K562 (cell line): ENCODE results near the gene EXOSC9. TPM values are rescaled to one million over a fixed set of nuclear protein-coding genes. Genes with fewer than 3 reads are reported as not detected.

Experiments
- ADNP ChIP-seq: fragments of 200-800 bp; sonication (Bioruptor generic); IDR thresholded peaks from 2 replicates; pipeline ENCODE4 v1.6.1; 2016; ENCODE audit warnings: missing genetic modification characterization, missing compliant biosample characterization
- CBFA2T3 ChIP-seq: fragments of 450-650 bp; IDR thresholded peaks from 2 replicates; pipeline ENCODE4 v1.6.1; 2017
- JUND ChIP-seq, 2 experiments: IDR thresholded peaks; 2 replicates in 1 of 2; 3 replicates in 1 of 2; pipeline ENCODE4 v1.6.1; 2011; ENCODE audit warnings: borderline replicate concordance in 2 of 2, low read depth in 2 of 2, low read length in 2 of 2, improper control_type of control experiment in 1 of 2, missing biosample characterization in 1 of 2, missing genetic modification characterization in 1 of 2, missing genetic modification reagents in 1 of 2
- KDM1A ChIP-seq, 2 experiments: fragments of 450-650 bp; IDR thresholded peaks; 2 replicates each; pipeline ENCODE4 v1.6.1; 2016; ENCODE audit warnings: mild to moderate bottlenecking in 2 of 2
- KDM5B ChIP-seq: fragments of 200-600 bp; sonication (generic); IDR thresholded peaks from 2 replicates; pipeline ENCODE4 v1.6.1; 2012; ENCODE audit warnings: low read depth, mild to moderate bottlenecking, moderate library complexity, low read length, control low read depth, inconsistent platforms; ENCODE audit not compliant: insufficient replicate concordance
- MAFK ChIP-seq: IDR thresholded peaks from 2 replicates; pipeline ENCODE4 v1.6.1; 2011; ENCODE audit warnings: low read length, improper control_type of control experiment
- MED1 ChIP-seq: sonication (generic); formaldehyde crosslinking; IDR thresholded peaks from 2 replicates; pipeline ENCODE4 v1.8.1; 2023; ENCODE audit warnings: missing genetic modification reagents, borderline replicate concordance
- MEIS2 ChIP-seq: fragments of 450-650 bp; IDR thresholded peaks from 2 replicates; pipeline ENCODE4 v1.6.1; 2014; ENCODE audit warnings: mild to moderate bottlenecking; ENCODE audit not compliant: partially characterized antibody
- MTA3 ChIP-seq: fragments of 450-650 bp; formaldehyde crosslinking; IDR thresholded peaks from 2 replicates; pipeline ENCODE4 v1.6.1; 2017; ENCODE audit warnings: mild to moderate bottlenecking, borderline replicate concordance
- NFIC ChIP-seq: fragments of 450-650 bp; IDR thresholded peaks from 2 replicates; pipeline ENCODE4 v1.6.1; 2017; ENCODE audit warnings: mild to moderate bottlenecking, inconsistent platforms
- PYGO2 ChIP-seq: fragments of 450-650 bp; IDR thresholded peaks from 2 replicates; pipeline ENCODE4 v1.6.1; 2016; ENCODE audit warnings: mild to moderate bottlenecking, missing genetic modification characterization, moderate library complexity, missing compliant biosample characterization
- RCOR1 ChIP-seq, 2 experiments: IDR thresholded peaks; 2 replicates each; pipeline ENCODE4 v1.6.1; 2012; ENCODE audit warnings: low read depth in 2 of 2, low read length in 2 of 2, borderline replicate concordance in 1 of 2, improper control_type of control experiment in 1 of 2
- SMARCA4 ChIP-seq: fragments of 450-650 bp; IDR thresholded peaks from 2 replicates; pipeline ENCODE4 v1.6.1; 2016
- SREBF1 ChIP-seq: fragments of 150-350 bp; IDR thresholded peaks from 2 replicates; pipeline ENCODE4 v1.6.1; 2014; ENCODE audit warnings: antibody characterized with exemption, low read depth, low read length, borderline replicate concordance
- SREBF2 ChIP-seq: sonication (generic); formaldehyde crosslinking; IDR thresholded peaks from 2 replicates; pipeline ENCODE4 v1.4.0; 2020; ENCODE audit warnings: mild to moderate bottlenecking, missing genetic modification reagents
- STAT5B ChIP-seq: fragments of 250-450 bp; sonication (Bioruptor Pico); IDR thresholded peaks from 2 replicates; pipeline ENCODE4 v1.8.0; 2021; ENCODE audit warnings: mild to moderate bottlenecking, inconsistent platforms
- ZNF133 ChIP-seq: fragments of 250-450 bp; sonication (Bioruptor Pico); IDR thresholded peaks from 2 replicates; pipeline ENCODE4 v1.4.0; 2020; ENCODE audit warnings: mild to moderate bottlenecking
- ZNF217 ChIP-seq: sonication (generic); formaldehyde crosslinking; IDR thresholded peaks from 2 replicates; pipeline ENCODE4 v1.8.0; 2022; ENCODE audit warnings: mild to moderate bottlenecking, missing genetic modification reagents
- ZNF282 ChIP-seq: sonication (generic); formaldehyde crosslinking; IDR thresholded peaks from 2 replicates; pipeline ENCODE4 v1.8.1; 2023; ENCODE audit warnings: missing genetic modification reagents
- ZNF589 ChIP-seq: fragments of 200-800 bp; sonication (Bioruptor generic); IDR thresholded peaks from 2 replicates; pipeline ENCODE4 v1.6.1; 2016; ENCODE audit warnings: low read depth, missing genetic modification characterization, missing compliant biosample characterization
- polyA plus RNA-seq, 8 experiments: library from polyadenylated mRNA; depleted of rRNA in 4 of 8; stranded (reverse) in 5 of 8; unstranded in 3 of 8; fragments of >200 nt; fragmentation: Nextera tagmentation in 2 of 8; fragmentation: Illumina TruSeq in 1 of 8; extraction: Ambion mirVana in 2 of 8; extraction: Trizol in 1 of 8; gene quantifications; 2 replicates each; pipeline versions ENCODE4 v1.2.1 to v1.2.3, GENCODE V29; 2011 to 2014; ENCODE audit warnings: inconsistent platforms in 1 of 8, missing spikeins in 1 of 8
- total RNA-seq, 7 experiments: library from RNA; depleted of rRNA in 6 of 7; stranded (reverse); fragments of >200 nt in 6 of 7; fragmentation: Illumina TruSeq in 2 of 7; extraction: Trizol in 2 of 7; gene quantifications; 2 replicates each; pipeline versions ENCODE4 v1.2.1 to v1.2.3, GENCODE V29; 2011 to 2021; ENCODE audit warnings: low replicate concordance in 1 of 7
- TF ChIP-seq, protein P1 (sequence below), 2 experiments: fragments of 450-650 bp in 1 of 2; sonication (generic) in 1 of 2; formaldehyde crosslinking in 1 of 2; IDR thresholded peaks in 1 of 2; conservative IDR thresholded peaks in 1 of 2; 2 replicates each; pipeline versions ENCODE4 v1.6.1 to v1.8.1; 2016 to 2023; ENCODE audit warnings: mild to moderate bottlenecking in 2 of 2, moderate library complexity in 2 of 2, inconsistent platforms in 1 of 2, missing genetic modification reagents in 1 of 2
- TF ChIP-seq, protein P2 (sequence below): fragments of 450-650 bp; formaldehyde crosslinking; IDR thresholded peaks from 2 replicates; pipeline ENCODE4 v1.4.0; 2020; ENCODE audit warnings: mild to moderate bottlenecking, moderate library complexity
- TF ChIP-seq, protein P3 (sequence below): IDR thresholded peaks from 2 replicates; pipeline ENCODE4 v1.6.1; 2011; ENCODE audit warnings: borderline replicate concordance, low read depth, mild to moderate bottlenecking, moderate library complexity, low read length; ENCODE audit not compliant: insufficient read depth, poor library complexity, severe bottlenecking

The EXOSC9 gene
- total and polyA plus RNA-seq, 9 of the 15 experiments (the other 6 are each of a cell fraction or from before 2014, with no cell fraction given), result 64.7 to 166 (median 115) TPM

DNA sequence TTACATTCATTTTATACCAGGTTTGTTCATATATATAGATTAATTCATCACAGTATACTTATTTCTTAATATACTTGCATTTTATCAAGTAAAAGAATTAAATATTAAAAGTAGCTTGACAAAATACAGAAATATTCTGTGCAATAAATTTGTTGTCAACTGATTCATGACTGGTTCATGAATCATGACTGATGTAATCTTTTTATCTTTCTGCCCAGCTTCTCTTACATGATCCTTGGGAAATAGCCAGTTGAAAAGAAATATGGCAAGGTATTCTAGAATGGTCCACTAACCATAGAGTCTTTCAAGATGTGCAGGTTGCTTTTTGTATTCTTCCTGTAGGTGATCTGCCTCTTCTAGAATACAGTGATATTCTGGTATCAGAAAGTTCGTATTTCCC is 26.7 kb downstream of the EXOSC9 start (continued):
- TF ChIP-seq JUND (IDR thresholded peaks at IDR 0.05; ENCODE audit: borderline replicate concordance, low read depth, low read length) (peak; percentile 90), JUND (tag; IDR thresholded peaks at IDR 0.05; ENCODE audit: borderline replicate concordance, low read depth, low read length) (peak; percentile 74; the same call in 2 of the 3 replicates), MED1 (CRISPR knock-in tag) (no peak), MEIS2 (peak; percentile 95), SREBF2 (CRISPR knock-in tag) (no peak), PYGO2 (tag) (0 out of 2 replicates have a peak, but pooled peaks have one; percentile 28), CBFA2T3 (peak; percentile 70), MAFK (no peak), ZNF282 (CRISPR knock-in tag) (no peak), SREBF1 (no peak), ZNF133 (CRISPR knock-in tag) (no peak), NFIC (peak; percentile 41; the same call in 1 of the 2 replicates), STAT5B (no peak), RCOR1 (IDR thresholded peaks at IDR 0.05; ENCODE audit: borderline replicate concordance in 1 of 2, low read depth in 2 of 2, low read length in 2 of 2) (peak in 1 of 2 experiments; percentile 54; a peak in 1 of 4 replicates), MTA3 (no peak), SMARCA4 (peak; percentile 93), ZNF589 (CRISPR knock-in tag) (no peak), KDM5B (no peak), KDM1A (IDR thresholded peaks at IDR 0.05) (peak in 1 of 2 experiments; percentile 46; a peak in 1 of 4 replicates), ADNP (tag) (peak; percentile 36; the same call in 1 of the 2 replicates), ZNF217 (CRISPR knock-in tag) (no peak)
- TF ChIP-seq, protein P1, sequence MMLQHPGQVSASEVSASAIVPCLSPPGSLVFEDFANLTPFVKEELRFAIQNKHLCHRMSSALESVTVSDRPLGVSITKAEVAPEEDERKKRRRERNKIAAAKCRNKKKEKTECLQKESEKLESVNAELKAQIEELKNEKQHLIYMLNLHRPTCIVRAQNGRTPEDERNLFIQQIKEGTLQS (IDR thresholded peaks at IDR 0.05), result peak; percentile 83
- TF ChIP-seq, protein P1 (CRISPR knock-in tag; conservative IDR thresholded peaks at IDR 0.05), result no peak
- TF ChIP-seq, protein P2, sequence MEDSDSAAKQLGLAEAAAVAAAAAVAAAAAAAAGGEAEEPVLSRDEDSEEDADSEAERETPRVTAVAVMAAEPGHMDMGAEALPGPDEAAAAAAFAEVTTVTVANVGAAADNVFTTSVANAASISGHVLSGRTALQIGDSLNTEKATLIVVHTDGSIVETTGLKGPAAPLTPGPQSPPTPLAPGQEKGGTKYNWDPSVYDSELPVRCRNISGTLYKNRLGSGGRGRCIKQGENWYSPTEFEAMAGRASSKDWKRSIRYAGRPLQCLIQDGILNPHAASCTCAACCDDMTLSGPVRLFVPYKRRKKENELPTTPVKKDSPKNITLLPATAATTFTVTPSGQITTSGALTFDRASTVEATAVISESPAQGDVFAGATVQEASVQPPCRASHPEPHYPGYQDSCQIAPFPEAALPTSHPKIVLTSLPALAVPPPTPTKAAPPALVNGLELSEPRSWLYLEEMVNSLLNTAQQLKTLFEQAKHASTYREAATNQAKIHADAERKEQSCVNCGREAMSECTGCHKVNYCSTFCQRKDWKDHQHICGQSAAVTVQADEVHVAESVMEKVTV, result no peak
- TF ChIP-seq, protein P3, sequence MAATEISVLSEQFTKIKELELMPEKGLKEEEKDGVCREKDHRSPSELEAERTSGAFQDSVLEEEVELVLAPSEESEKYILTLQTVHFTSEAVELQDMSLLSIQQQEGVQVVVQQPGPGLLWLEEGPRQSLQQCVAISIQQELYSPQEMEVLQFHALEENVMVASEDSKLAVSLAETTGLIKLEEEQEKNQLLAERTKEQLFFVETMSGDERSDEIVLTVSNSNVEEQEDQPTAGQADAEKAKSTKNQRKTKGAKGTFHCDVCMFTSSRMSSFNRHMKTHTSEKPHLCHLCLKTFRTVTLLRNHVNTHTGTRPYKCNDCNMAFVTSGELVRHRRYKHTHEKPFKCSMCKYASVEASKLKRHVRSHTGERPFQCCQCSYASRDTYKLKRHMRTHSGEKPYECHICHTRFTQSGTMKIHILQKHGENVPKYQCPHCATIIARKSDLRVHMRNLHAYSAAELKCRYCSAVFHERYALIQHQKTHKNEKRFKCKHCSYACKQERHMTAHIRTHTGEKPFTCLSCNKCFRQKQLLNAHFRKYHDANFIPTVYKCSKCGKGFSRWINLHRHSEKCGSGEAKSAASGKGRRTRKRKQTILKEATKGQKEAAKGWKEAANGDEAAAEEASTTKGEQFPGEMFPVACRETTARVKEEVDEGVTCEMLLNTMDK, result no peak
